LNCaP clone FGC (cell line): ENCODE measurements around the gene GP2.
"Not testable (repeated sequence)": the region's sequence is repeated elsewhere in the genome, so short reads cannot be mapped to it uniquely, and the experiment has no call there.

ENCODE experiments used
- DNase-seq: peaks from one replicate; pipeline ENCODE4 v3.0.0-alpha.2; 2011; ENCODE audit warnings: low read depth
- H3K4me3 ChIP-seq: 2 replicates; pipeline ENCODE4 v1.5.1; 2011; ENCODE audit warnings: mild to moderate bottlenecking, low read depth, low read length, control low read depth
- TF ChIP-seq, protein P1 (sequence below): IDR thresholded peaks from 2 replicates; pipeline ENCODE4 v1.5.1; 2012; ENCODE audit warnings: mild to moderate bottlenecking; ENCODE audit not compliant: control insufficient read depth, insufficient read depth; ENCODE audit errors: extremely low read depth

GP2 gene

GRCh38 chr16:20315764-20316163 lies 11.5 kb downstream of the GP2 start:
- no peak for DNase-seq
- TF ChIP-seq, protein P1, sequence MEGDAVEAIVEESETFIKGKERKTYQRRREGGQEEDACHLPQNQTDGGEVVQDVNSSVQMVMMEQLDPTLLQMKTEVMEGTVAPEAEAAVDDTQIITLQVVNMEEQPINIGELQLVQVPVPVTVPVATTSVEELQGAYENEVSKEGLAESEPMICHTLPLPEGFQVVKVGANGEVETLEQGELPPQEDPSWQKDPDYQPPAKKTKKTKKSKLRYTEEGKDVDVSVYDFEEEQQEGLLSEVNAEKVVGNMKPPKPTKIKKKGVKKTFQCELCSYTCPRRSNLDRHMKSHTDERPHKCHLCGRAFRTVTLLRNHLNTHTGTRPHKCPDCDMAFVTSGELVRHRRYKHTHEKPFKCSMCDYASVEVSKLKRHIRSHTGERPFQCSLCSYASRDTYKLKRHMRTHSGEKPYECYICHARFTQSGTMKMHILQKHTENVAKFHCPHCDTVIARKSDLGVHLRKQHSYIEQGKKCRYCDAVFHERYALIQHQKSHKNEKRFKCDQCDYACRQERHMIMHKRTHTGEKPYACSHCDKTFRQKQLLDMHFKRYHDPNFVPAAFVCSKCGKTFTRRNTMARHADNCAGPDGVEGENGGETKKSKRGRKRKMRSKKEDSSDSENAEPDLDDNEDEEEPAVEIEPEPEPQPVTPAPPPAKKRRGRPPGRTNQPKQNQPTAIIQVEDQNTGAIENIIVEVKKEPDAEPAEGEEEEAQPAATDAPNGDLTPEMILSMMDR: no peak
- no peak overlapping the region for H3K4me3 ChIP-seq

DNA sequence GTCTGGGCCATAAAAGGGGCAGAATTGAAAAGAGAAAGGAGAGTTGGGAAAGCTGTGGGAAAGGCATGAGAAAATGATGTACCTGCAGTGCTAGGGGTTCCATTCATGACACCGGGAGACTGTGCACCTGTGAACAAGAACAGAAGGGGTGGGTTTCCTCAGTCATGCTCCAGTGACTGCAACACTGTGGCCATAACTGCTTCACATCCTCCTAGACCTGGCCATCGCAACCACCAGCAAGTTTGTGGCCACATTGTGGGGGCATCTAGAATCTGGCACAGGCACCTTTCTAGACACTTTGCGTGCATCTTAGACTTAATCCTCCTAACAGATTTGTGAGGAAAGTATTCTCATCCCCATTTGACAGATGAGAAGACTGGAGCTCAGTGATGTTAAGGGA lies 12.7 kb downstream of the GP2 start:
- no peak for DNase-seq
- no peak overlapping the region for H3K4me3 ChIP-seq
- TF ChIP-seq, protein P1: no peak

GRCh38 chr16:20313741-20314140 lies 13.6 kb downstream of the GP2 start:
- DNase-seq: no peak
- TF ChIP-seq, protein P1: no peak

DNA sequence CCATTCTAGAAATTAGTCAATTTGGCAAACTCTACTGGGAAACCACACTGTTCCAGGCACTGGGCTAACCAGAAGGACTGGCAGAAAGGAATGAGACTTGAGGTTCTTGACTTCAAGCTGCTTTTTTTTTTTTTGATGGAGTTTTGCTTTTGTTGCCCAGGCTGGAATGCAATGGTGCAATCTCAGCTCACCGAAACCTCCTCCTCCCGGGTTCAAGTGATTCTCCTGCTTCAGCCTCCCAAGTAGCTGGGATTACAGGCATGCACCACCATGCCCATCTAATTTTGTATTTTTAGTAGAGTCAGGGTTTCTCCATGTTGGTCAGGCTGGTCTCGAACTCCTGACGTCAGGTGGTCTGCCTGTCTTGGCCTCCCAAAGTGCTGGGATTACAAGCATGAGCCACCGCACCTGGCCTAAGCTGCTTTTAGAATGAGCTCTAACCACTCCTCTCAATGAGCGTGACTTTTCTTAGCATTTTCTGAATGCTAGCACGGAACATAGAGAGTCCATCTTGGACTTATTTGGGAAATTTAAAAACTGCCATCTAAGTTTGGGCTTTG lies 14.7 kb downstream of the GP2 start:
- H3K4me3 ChIP-seq, DNase-seq: not testable (repeated sequence)

More at GRCh38 chr16:20313741-20314140, 13.6 kb downstream of the GP2 start:
- H3K4me3 ChIP-seq: no peak overlapping the region

GRCh38 chr16:20311548-20311947 lies 15.8 kb downstream of the GP2 start:
- H3K4me3 ChIP-seq: no peak overlapping the region
- TF ChIP-seq, protein P1: no peak

DNA sequence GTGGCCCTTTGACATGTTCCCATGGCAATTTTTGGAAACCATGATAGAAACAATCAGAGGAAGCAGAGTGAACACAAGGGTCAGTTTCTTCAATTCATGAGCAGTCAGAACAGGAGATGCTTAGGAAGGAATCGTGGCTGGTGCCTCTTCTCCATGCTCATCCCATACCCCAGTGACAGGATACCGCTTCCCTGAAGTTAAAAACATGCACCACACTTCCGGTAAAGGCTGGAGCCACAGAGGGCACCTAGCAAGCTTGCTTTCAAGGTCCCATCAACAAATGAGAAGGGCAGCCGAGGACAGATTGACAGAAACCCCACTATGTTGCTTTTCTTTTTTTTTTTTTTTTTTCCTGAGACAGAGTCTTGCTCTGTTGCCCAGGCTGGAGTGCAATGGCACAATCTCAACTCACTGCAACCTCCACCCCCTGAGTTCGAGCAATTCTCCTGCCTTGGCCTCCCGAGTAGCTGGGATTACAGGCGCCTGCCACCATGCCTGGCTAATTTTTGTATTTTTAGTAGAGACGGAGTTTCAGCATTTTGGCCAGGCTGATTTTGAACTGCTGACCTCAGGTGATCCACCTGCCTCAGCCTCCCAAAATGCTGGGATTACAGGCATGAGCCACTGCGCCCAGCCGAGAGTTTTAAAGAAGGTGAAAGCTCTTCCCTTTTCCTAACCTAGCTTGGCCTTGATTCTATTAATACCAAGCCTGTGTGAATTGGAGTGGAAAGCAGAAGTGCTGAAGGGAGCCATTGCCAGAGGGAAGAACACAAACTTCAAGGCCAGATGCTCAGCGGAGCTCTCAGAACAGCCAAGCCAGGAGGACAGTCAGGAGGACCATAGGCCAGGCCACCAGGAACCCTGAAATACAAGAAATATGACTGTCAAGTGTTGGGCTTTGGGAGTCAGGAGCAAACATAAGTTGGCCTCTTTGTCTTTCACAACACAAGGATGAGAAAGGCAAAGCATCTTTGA lies 16.6 kb downstream of the GP2 start:
- TF ChIP-seq, protein P1: no peak
- no peak overlapping the region for H3K4me3 ChIP-seq
- no peak for DNase-seq

More at GRCh38 chr16:20311548-20311947, 15.8 kb downstream of the GP2 start:
- DNase-seq: no peak

DNA sequence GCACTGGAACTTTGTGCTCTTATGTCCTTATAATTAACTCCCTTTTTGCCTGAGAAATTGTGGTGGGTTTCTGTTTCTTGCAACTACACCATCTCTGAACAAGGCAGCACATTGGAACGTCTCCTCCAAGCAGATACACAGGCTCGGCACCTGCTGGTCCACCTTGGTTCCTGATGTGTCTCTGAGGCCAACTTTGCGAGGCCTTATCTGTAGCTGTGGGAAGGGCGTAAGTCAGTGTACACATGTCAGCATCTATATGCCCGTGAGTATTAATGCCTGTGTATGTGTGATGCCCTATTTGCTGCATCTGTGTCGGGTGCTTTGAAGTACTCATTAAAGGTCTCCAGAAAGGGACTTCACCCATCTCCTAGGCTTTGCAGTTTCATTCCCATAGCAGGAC lies 17.5 kb downstream of the GP2 start:
- H3K4me3 ChIP-seq: no peak overlapping the region
- no peak for DNase-seq
- TF ChIP-seq, protein P1: no peak
